NCI-H1048 (cell line): ENCODE measurements around the gene POU5F1.

Source experiments
- DNase-seq: peaks from one replicate; lab custom pipeline; 2025; lab: John Stamatoyannopoulos, UW

The POU5F1 gene

GRCh38 chr6:31139599-31139998 lies 30.9 kb downstream of the POU5F1 start:
- DNase-seq: no peak

DNA sequence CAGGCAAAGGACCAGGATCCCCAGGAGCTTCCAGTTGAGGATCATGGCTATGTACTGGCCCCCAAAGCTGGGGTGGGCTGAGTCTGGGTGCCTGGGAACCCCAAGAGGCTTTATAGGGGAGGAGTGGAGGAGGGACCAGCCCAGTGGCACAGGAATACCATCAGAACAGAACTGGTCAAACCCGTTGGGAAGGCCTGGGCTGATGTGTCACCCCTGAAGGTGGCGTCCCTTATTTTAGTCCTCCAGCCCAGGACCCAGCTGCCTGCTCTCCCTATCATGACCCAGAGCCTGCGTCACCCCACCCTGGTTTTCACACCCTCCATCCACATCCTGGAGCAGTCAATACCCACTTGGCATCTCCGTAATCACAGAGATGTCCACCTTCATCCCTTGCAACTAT lies 31.5 kb downstream of the POU5F1 start, which contains the start of gene PSORS1C2:
Gene PSORS1C2, minus strand, starts transcription at position 85 of the 400 bp plus-strand sequence. Its CDS starts 40 bp downstream, at position 45.
- no peak for DNase-seq

GRCh38 chr6:31135710-31136109 lies 34.8 kb downstream of the POU5F1 start:
- no peak for DNase-seq

DNA sequence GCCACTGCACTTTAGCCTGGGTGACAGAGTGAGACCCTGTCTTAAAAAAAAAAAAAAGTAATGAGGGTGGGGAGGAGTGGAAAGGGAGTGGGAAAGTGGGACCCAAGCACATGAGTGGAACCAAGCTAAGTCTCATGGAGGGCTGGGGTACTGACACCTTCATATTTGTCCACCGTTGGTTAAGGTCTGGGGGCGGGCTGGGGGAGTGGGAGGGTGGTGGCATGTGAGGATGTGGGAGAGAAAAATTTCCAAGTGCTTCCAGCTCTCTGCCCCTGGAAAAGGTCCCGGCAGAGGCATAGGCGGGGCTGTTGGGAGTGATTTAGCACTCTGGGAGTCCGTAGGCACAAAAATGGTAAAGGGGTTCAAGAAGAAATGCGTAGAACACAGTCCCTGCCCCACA lies 37.7 kb downstream of the POU5F1 start:
- no peak for DNase-seq

- DNase-seq: no peak
Measured at GRCh38 chr6:31131595-31131994, 38.9 kb downstream of the POU5F1 start.

- no peak for DNase-seq
Measured at GRCh38 chr6:31130751-31131150, 39.7 kb downstream of the POU5F1 start.

DNA sequence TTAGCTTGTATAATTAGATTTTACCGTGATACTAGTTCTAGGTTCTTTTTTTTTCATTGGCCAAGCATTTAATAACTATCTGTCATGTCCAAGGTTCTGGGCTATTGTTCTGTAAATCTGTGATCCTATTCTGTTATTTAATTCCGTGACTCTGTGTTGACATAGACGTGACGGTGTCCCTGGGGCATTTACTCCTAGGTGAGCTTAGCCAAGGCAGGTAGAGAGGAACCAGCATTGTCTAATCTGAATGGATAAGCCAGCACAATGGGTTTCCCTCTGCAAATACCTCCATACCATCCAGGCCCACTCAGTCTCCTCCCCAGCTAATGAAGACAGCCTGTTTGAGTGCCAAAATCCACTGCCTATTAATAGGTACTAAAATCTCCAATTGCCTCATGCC lies 41.4 kb downstream of the POU5F1 start:
- DNase-seq: no peak

GRCh38 chr6:31128093-31128676 lies 42.3 kb downstream of the POU5F1 start:
- no peak for DNase-seq

- DNase-seq: no peak
Measured at GRCh38 chr6:31126396-31127175, 43.9 kb downstream of the POU5F1 start.

DNA sequence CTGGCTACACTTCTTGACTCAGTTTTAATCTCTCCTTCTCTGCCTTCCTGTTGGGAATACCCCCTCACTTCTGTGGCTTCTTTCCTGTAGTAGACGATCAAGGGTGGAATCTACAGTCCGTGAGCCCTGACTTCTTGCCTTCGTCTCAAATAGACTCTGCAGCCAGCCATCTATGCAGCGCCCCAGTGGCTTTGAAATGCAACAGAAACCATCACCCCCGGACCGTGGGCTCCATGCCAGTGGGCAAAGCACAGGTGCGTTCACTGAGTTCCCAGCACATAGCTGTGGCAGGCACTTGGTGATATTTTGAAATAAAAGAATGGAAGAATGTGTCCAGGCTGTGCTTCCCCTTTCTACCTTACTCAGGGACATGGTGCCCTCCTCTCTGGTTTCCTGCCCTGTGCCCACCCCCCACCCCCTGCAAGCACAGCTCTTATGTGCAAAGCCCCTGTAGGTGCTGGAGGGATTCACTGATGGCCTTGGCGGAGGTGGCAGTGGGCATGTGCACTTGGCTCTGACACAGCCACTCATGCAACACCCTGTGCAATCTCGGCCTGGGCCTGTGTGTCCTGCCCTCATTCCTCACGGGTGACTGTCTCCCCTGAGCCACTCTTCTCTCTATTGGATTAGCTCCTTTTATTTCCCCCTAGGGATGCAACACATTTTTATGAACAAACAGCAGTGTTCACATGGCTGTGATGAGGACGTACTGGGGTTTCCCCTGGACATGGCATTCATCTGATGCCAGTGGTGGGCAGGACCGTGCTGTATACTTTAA lies 44.7 kb downstream of the POU5F1 start:
- no peak for DNase-seq

DNA sequence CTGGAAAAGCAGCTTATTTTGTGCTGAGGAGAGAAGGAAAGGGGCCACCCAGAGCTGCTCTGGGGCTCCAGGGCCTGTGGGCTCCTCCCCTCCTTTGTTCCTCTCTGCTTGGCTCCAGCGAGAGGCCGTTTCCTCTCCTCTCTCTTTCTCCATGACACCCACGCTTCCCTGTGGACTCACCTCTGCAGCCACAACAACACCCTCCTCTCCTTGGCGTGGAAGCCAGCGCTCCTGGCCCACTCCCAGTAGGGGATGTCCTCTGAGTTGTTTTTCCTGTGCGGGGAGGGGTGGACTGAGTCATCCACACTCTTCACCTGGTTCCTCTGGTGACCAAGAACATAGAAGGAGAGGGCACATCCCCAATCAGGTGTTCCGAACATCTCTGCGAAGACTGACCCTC lies 45.3 kb downstream of the POU5F1 start:
- DNase-seq: no peak

GRCh38 chr6:31122791-31123706 lies 47.4 kb downstream of the POU5F1 start:
- DNase-seq: no peak

DNA sequence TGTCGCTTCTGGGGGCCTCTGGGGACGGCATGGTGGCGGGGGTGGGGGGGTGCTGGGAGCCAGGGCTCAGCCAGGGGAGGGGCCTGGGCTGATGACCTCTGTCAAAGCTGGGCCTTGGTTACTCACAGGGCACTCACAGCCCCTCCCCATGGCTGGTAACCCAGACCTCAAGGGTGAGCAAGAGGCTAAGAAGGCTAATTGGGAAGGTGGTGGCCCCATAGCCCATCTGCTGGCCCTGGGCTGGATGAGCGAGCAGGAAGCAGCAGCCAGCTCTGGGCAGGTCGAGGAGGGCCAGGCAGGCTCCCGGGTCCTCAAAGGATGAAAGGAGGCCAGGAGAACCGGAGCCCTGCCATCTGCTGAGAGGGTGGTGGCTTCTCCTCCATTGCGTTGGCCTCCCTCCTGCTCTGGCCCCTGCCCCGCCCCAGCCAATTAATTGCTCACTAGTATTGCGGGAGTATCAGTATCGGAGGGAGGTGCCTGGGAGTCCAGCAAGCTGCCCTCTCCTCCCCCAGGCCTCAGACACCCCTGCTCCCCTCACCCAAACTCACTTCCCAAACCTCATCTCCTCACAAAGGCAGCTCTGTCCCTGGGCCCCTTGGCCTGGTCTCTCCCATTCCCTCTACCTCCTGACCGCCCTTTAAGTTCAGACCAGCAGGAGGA lies 49.2 kb downstream of the POU5F1 start:
- DNase-seq: no peak

GRCh38 chr6:31120151-31120915 lies 50.1 kb downstream of the POU5F1 start, which contains the start of gene CDSN:
CDSN (minus strand) TSS chr6:31120446; CDS start chr6:31120419, 27 bp downstream.
- no peak for DNase-seq

DNA sequence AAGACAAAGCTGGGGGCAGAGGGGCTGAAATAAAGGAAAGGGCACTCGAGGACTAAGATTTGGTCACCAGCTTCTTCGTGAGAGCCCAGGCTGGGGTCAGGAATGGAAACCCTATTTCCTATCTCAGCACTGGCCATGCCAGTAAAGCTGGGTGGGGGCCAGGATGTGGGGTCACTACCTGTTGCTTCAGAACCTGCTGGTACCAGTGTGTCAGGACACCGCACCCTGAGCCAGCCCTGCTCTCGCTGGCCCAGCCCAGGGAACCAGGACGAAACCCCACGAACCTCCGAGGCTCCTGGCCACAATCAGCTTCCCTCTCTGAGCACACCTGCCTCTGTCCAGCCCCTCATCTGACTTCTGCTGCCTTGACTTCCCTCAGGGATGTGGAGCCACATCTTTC lies 52.3 kb downstream of the POU5F1 start:
- DNase-seq: no peak

- no peak for DNase-seq
Measured at GRCh38 chr6:31116661-31117385, 53.7 kb downstream of the POU5F1 start.

- no peak for DNase-seq
Measured at GRCh38 chr6:31115941-31116560, 54.4 kb downstream of the POU5F1 start.

GRCh38 chr6:31114970-31115849 lies 55.3 kb downstream of the POU5F1 start:
- DNase-seq: no peak
